Epithelial cell of proximal tubule (primary cell): ENCODE data around the gene CSTB. TPM values are rescaled to one million over a fixed set of nuclear protein-coding genes. Genes with fewer than 3 reads are reported as not detected.

Experiments
- DNase-seq: peaks from one replicate; pipeline ENCODE4 v3.0.0-alpha.2; 2011; ENCODE audit warnings: low read depth
- H3K4me3 ChIP-seq: 2 replicates; pipeline ENCODE4 v1.5.1; 2011; ENCODE audit warnings: low read depth, mild to moderate bottlenecking, low read length
- CTCF ChIP-seq: conservative IDR thresholded peaks from 2 replicates; pipeline ENCODE4 v1.5.1; 2012; ENCODE audit warnings: low read depth, mild to moderate bottlenecking, low read length
- total RNA-seq: library from RNA; depleted of rRNA; stranded (reverse); fragments of >200 nt; gene quantifications from 2 replicates; pipeline ENCODE4 v1.2.3, GENCODE V29; 2015

Gene CSTB
- total RNA-seq, 1 donor from 2014 or later, result 20.1 TPM

- no peak for DNase-seq
- no peak for TF ChIP-seq CTCF
- H3K4me3 ChIP-seq, result no peak overlapping the region
Measured at GRCh38 chr21:43778469-43779335, 2.6 kb upstream of the CSTB start.

GRCh38 chr21:43777953-43778352 lies 1.8 kb upstream of the CSTB start:
- no peak for TF ChIP-seq CTCF
- H3K4me3 ChIP-seq, result no peak overlapping the region
- DNase-seq, result no peak

- TF ChIP-seq CTCF, result no peak
- DNase-seq, result no peak
- peak overlapping the region; percentile 85 for H3K4me3 ChIP-seq
Measured at GRCh38 chr21:43775190-43775589, 918 bp downstream of the CSTB start.

- H3K4me3 ChIP-seq, result no peak overlapping the region
- DNase-seq, result no peak
- TF ChIP-seq CTCF, result no peak
Measured at GRCh38 chr21:43774163-43774562, 1.9 kb downstream of the CSTB start.

- DNase-seq, result no peak
- H3K4me3 ChIP-seq, result no peak overlapping the region
- no peak for TF ChIP-seq CTCF
Measured at GRCh38 chr21:43772425-43772821, 3.7 kb downstream of the CSTB start.

GRCh38 chr21:43771698-43772424 lies 4.2 kb downstream of the CSTB start:
- TF ChIP-seq CTCF, result no peak
- DNase-seq, result no peak
- H3K4me3 ChIP-seq, result no peak overlapping the region
